Activated CD4-positive, alpha-beta T cell treated with anti-CD3 and anti-CD28 coated beads for 36 hours (primary cell): ENCODE data around the gene ACOT13. TPM values are rescaled to one million over a fixed set of nuclear protein-coding genes. Genes with fewer than 3 reads are reported as not detected.
"Not testable (repeated sequence)": the region's sequence is repeated elsewhere in the genome, so short reads cannot be mapped to it uniquely, and the experiment has no call there.

ENCODE experiments used
- ATAC-seq: fragments of 200-7000 bp; cut with Tn5 transposase; one replicate; pipeline ENCODE4 v1.10.0; 2021; ENCODE audit warnings: mild to moderate bottlenecking, moderate library complexity
- CTCF ChIA-PET: fragments of 350-600 bp; sonication (Branson Sonifier 250); formaldehyde crosslinking; loops from one replicate; lab custom pipeline; 2021; ENCODE audit warnings: antibody characterized with exemption; lab: Charles Lee
- POLR2A ChIA-PET: fragments of 350-600 bp; sonication (Branson Sonifier 250); formaldehyde crosslinking; loops from one replicate; lab custom pipeline; 2021; ENCODE audit warnings: antibody characterized with exemption, inconsistent platforms; lab: Charles Lee
- DNase-seq: peaks from one replicate; pipeline ENCODE4 v3.0.0-alpha.2; 2020
- H3K27ac Mint-ChIP-seq: one replicate; pipeline ENCODE4 v1.8.0; 2021; ENCODE audit warnings: mixed read lengths
- H3K27me3 Mint-ChIP-seq: one replicate; pipeline ENCODE4 v1.8.0; 2021; ENCODE audit warnings: mixed read lengths
- H3K36me3 Mint-ChIP-seq: one replicate; pipeline ENCODE4 v1.8.0; 2021; ENCODE audit warnings: low read depth, mixed read lengths
- H3K4me1 Mint-ChIP-seq: one replicate; pipeline ENCODE4 v1.8.0; 2021; ENCODE audit warnings: mixed read lengths
- H3K4me3 Mint-ChIP-seq: one replicate; pipeline ENCODE4 v1.8.0; 2021; ENCODE audit warnings: mild to moderate bottlenecking, moderate library complexity, mixed read lengths
- H3K9me3 Mint-ChIP-seq: one replicate; pipeline ENCODE4 v1.8.0; 2021; ENCODE audit warnings: low read depth, mixed read lengths
- intact Hi-C, 2 experiments: fragments of 100-400 bp; cut with DNase I in 1 of 2; cut with micrococcal nuclease in 1 of 2; formaldehyde crosslinking; loops; one replicate each; pipeline versions ENCODE4 v1.14.2 to v1.15.1; 2022 to 2024; cut with DNase I, micrococcal nuclease
- total RNA-seq, 2 experiments: library from RNA; stranded (reverse); gene quantifications; one replicate each; pipeline ENCODE4 v1.2.3, GENCODE V29; 2021

The ACOT13 gene
- total RNA-seq, 2 experiments from 2014 or later: 37.3 to 47.9 TPM

DNA sequence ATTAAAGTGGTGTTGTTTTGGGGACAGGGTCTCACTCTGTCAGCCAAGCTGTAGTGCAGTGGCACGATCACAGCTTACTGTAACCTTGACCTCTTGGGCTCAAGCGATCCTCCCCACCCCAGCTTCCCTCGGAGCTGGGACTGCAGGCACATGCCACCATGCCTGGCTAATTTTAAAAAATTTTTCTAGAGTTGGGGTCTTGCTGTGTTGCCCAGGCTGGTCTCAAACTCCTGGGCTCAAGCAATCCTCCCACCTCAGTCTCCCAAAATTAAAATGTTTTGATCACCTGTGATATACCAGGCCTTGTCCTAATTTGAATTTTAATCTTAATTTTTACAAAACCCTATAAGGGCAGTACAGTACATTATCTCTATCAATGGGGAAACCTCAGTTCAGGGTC lies 25.5 kb downstream of the ACOT13 start:
- peaks cover 39% of the 10 kb centered on the region for H3K4me1 Mint-ChIP-seq
- intact Hi-C loops: loop anchor here in 1 of 2 experiments (10.0 kb wide), 2 partner anchors 168 to 288 kb away; partner anchors contain the start of gene MRS2
- ATAC-seq: no peak
- peaks cover 8% of the 10 kb centered on the region for H3K36me3 Mint-ChIP-seq
- ChIA-PET CTCF (interaction anchor here (0.8 to 8.1 kb wide), 3 partner anchors 109 to 292 kb away, joined by 3 to 79 read pairs (median 3); no protein-coding TSS in a partner anchor), POLR2A (no interaction called here)
- no peak overlapping the region for H3K27ac Mint-ChIP-seq
- no peaks in the 10 kb centered on the region for H3K9me3 Mint-ChIP-seq
- DNase-seq: no peak
- no peak overlapping the region for H3K4me3 Mint-ChIP-seq
- H3K27me3 Mint-ChIP-seq: no peaks in the 10 kb centered on the region

DNA sequence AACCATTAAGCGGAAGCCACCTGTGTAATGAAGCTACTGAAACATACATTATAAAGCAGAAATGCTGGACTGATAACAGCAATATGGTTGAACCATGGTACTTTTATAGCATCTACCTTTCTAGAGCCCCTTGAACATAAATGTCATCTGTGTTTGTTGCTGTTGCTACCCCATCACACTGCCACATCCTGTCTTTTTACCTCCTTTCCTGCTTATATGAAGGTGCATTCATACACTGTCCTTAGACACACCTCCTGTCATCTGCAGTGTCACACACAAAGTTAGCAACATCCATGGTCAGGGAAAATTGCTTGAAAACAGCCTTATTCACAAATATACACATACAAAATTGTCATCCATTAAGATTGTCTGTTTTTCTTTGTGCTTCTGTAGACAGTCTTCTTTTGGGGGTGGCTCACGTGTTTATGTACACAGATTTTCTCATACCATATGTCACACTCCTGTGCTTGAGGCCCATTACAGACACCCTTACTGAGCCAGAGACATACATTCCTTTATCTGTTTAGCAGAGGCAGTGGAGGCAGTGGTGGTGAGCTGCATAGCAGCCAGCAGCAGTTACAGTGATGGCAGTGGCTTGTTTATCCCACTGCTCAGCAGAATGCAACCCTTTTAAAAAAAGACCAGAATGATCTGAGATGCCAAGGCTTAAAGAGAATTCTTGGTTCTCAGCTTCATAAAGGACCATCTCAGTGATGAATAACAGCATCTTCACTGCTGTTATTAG lies 26.1 kb downstream of the ACOT13 start:
- ATAC-seq: no peak
- POLR2A ChIA-PET: no interaction called here
- intact Hi-C loops: loop anchor here in 1 of 2 experiments (10.0 kb wide), 2 partner anchors 168 to 288 kb away; partner anchors contain the start of gene MRS2

DNA sequence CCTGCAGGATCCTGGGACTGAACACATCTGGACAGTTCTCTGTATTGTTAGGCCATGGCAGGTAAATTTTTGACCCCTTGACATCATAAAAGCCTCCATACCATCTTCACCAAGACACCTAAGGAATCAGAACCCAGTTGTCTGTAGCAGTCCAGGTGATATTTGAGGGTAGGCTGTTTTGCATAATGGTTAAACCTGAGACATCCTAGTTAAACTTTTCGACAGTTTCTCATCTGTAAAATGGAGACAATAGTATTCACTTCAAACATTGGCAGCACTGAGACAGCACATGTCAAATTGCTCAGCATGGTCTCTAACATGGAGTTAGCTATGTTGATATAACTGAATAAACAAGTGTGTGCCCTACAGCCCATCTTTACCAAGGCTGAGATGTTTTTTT lies 27.3 kb downstream of the ACOT13 start:
- no peak overlapping the region for H3K27ac Mint-ChIP-seq
- DNase-seq (no peak), ATAC-seq (no peak)
- no peaks in the 10 kb centered on the region for H3K27me3 Mint-ChIP-seq
- ChIA-PET POLR2A (no interaction called here), CTCF (interaction anchor here (1.0 to 8.1 kb wide), 3 partner anchors 111 to 411 kb away, joined by 4 to 79 read pairs (median 4); no protein-coding TSS in a partner anchor)
- H3K36me3 Mint-ChIP-seq: peaks cover 13% of the 10 kb centered on the region
- intact Hi-C loops: loop anchor here in 1 of 2 experiments (10.0 kb wide), 2 partner anchors 169 to 289 kb away; partner anchors contain the start of gene MRS2
- no peak overlapping the region for H3K4me3 Mint-ChIP-seq
- H3K9me3 Mint-ChIP-seq: no peaks in the 10 kb centered on the region
- peaks cover 51% of the 10 kb centered on the region for H3K4me1 Mint-ChIP-seq

More for the DNA sequence above, 26.1 kb downstream of the ACOT13 start:
- Mint-ChIP-seq H3K36me3 (peaks cover 8% of the 10 kb centered on the region), H3K9me3 (no peaks in the 10 kb centered on the region), H3K4me1 (peaks cover 42% of the 10 kb centered on the region), H3K27me3 (no peaks in the 10 kb centered on the region), H3K27ac (peak overlapping the region; percentile 53), H3K4me3 (no peak overlapping the region)
- no peak for DNase-seq
- CTCF ChIA-PET: interaction anchor here (1.0 to 8.1 kb wide), 2 partner anchors 109 to 170 kb away, joined by 3 to 79 read pairs; no protein-coding TSS in a partner anchor

DNA sequence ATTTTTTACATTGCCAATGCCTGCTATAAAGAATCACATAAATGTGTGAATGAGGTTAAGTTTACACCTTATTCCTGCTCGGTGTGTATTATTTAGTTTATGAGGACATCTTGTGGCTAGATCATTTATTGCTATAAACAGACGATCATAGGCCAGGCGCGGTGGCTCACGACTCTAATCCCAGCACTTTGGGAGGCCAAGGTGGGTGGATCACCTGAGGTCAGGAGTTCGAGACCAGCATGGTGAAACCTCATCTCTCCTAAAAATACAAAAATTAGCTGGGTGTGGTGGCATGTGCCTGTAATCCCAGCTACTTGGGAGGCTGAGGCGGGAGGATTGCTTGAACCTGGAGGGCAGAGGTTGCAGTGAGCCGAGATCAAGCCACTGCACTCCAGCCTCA lies 28.8 kb downstream of the ACOT13 start:
- POLR2A ChIA-PET: not testable (repeated sequence)
- CTCF ChIA-PET: interaction anchor here (0.6 to 8.1 kb wide), 7 partner anchors 13 to 308 kb away, joined by 3 to 79 read pairs (median 3); partner anchors contain the start of gene KIAA0319

DNA sequence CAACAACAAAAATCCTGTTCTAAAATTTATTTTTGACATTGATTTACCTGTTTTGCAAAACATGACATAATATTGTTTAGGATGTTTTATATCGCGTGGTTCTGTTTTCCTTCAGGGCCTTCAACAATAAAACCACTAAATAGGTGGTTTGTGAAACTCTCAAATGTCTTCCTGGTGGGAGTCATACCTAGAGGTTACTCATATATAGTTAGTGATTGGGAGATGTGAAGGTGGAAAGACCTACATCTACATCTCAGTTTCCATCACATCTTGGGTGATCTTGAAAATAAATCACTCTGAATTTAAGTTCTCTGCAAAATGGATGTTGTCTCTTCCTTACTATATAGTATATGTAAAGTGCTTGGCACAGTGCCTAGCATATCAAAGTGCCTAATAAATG lies 29.2 kb downstream of the ACOT13 start:
- intact Hi-C loops: loop anchor here (5.0 to 10.0 kb wide), 7 partner anchors 49 to 414 kb away; partner anchors contain the start of genes KIAA0319 (in 1 of the 2) and MRS2 (in 1 of the 2)
- H3K4me1 Mint-ChIP-seq: peaks cover 61% of the 10 kb centered on the region
- H3K9me3 Mint-ChIP-seq: no peaks in the 10 kb centered on the region
- ChIA-PET CTCF (interaction anchor here (0.6 to 8.1 kb wide), 7 partner anchors 12 to 308 kb away, joined by 3 to 79 read pairs (median 3); partner anchors contain the start of gene KIAA0319), POLR2A (no interaction called here)
- H3K4me3 Mint-ChIP-seq: peak overlapping the region; percentile 1
- H3K27me3 Mint-ChIP-seq: no peaks in the 10 kb centered on the region
- H3K36me3 Mint-ChIP-seq: peaks cover 15% of the 10 kb centered on the region
- ATAC-seq: peak; percentile 31
- DNase-seq: no peak
- H3K27ac Mint-ChIP-seq: peak overlapping the region; percentile 27

More for the DNA sequence above, 28.8 kb downstream of the ACOT13 start:
- H3K4me3 Mint-ChIP-seq, H3K9me3 Mint-ChIP-seq, H3K27me3 Mint-ChIP-seq: not testable (repeated sequence)
- peak overlapping the region; percentile 49 for H3K27ac Mint-ChIP-seq
- peaks cover 62% of the 10 kb centered on the region for H3K4me1 Mint-ChIP-seq
- intact Hi-C loops: loop anchor here (1.0 to 10.0 kb wide), 8 partner anchors 48 to 413 kb away; partner anchors contain the start of genes KIAA0319 (in 1 of the 2) and MRS2 (in 1 of the 2)
- ATAC-seq (peak; percentile 51), DNase-seq (peak; percentile 54)
- peaks cover 15% of the 10 kb centered on the region for H3K36me3 Mint-ChIP-seq

DNA sequence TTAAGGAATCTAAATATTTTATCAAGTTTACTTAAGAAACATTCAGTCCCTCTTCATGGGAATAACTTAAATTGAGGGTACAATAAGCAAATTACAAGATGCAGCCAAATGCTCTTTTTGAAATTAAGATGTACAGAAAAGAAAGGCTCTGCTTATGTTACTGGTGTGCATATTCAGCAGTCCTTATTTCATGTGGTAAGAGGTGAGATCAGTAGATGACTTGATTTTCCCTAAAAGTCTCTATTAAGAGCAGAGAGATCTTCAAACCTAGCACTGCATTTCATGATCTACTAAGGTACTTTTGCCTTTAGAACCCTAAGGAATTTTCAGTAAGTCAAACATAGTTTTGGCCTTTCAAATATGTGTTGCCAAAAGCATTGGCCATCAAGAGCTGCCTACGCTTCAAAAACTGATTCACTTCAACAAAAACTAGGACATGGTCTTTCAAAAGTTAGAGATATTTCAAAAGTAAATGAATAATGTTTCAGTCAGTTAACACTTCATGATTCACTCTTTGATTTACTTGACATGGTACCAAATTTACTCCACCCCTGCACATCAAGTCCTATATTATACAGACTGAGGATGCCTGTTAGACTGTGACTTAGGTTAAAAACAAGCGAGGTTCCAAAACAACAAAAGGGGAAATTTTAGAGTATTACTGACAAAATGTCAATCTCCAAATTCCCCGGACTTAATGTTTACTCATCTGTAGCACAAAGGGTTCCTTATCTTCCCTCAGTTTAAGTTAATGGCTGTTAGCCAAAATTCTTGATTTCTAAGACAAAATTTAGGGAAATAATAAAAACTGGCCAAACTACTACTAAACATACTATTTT lies 32.9 kb downstream of the ACOT13 start:
- intact Hi-C loops: loop anchor here (1.0 to 10.0 kb wide), 12 partner anchors 19 to 417 kb away; partner anchors contain the start of genes C6orf62 (in 2 of the 2), ACOT13 (in 1 of the 2), KIAA0319 (in 1 of the 2) and MRS2 (in 1 of the 2)
- Mint-ChIP-seq H3K27me3 (no peaks in the 10 kb centered on the region), H3K27ac (peak overlapping the region; percentile 89), H3K9me3 (no peaks in the 10 kb centered on the region), H3K4me1 (peaks cover 68% of the 10 kb centered on the region), H3K36me3 (peaks cover 37% of the 10 kb centered on the region), H3K4me3 (no peak overlapping the region)
- no peak for DNase-seq
- CTCF ChIA-PET: interaction anchor here (8.1 kb wide), 1 partner anchor 116 kb away, joined by 79 read pairs; no protein-coding TSS in a partner anchor
- POLR2A ChIA-PET: interaction anchor here (0.6 kb wide), 1 partner anchor 10 kb away, joined by 5 read pairs; no protein-coding TSS in a partner anchor
- ATAC-seq: peak; percentile 89

DNA sequence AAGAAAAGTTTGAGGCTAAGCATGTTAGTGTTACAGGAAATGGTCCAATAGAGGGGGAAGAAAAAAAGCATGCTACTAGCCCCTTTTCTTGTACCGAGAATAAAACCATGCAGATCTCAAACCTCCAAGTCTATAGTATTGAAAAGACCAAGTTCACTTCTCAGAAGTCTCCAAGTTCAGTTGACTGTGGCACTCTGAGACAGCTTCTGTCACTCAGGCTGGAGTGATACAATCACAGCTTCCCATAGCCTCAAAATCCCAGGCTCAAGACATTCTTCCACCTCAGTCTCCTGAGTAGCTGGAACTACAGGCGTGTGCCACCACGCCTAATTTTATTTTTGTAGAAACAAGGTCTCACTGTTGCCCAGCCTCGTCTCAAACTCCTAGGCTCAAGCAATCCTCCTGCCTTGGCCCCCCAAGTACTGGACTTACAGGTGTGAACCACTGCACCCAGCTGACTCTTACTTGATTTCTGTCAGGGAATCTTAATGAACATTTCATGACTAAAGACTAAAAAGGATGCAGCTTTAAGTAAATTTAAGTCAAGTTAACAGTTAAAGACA lies 35.9 kb downstream of the ACOT13 start:
- Mint-ChIP-seq H3K36me3 (peaks cover 60% of the 10 kb centered on the region), H3K27me3 (no peaks in the 10 kb centered on the region), H3K9me3 (no peaks in the 10 kb centered on the region), H3K27ac (peak overlapping the region; percentile 68), H3K4me3 (no peak overlapping the region), H3K4me1 (peaks cover 73% of the 10 kb centered on the region)
- ChIA-PET POLR2A (interaction anchor here (0.6 to 0.7 kb wide), 2 partner anchors 72 to 81 kb away, joined by 3 read pairs; no protein-coding TSS in a partner anchor), CTCF (interaction anchor here (0.9 to 2.2 kb wide), 5 partner anchors 15 to 315 kb away, joined by 3 to 9 read pairs (median 4); no protein-coding TSS in a partner anchor)
- intact Hi-C loops: loop anchor here in 1 of 2 experiments (5.0 kb wide), 1 partner anchor 36 kb away; the partner anchor contains the start of genes ACOT13 and TDP2
- no peak for DNase-seq
- ATAC-seq: no peak

DNA sequence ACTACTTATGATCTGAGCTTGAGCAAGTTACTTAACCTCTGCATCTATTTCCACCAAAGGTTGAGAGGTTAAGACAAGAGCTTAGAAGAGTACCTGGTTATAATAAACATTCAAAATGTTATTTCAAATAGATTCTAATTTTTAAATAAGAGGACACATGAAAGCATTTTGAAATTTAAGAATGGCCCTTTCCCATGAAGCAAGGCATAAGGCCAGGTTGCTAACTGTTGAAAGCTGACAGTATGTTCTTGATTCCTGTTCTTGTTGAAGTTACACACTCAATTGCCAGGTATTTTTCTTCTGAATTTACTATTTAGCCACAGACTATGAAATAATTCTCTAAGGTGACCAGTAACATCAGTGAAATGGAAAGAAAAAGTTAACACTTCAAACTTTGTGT lies 37.6 kb downstream of the ACOT13 start:
- Mint-ChIP-seq H3K27ac (peak overlapping the region; percentile 51), H3K4me3 (no peak overlapping the region), H3K4me1 (peaks cover 62% of the 10 kb centered on the region), H3K27me3 (no peaks in the 10 kb centered on the region), H3K36me3 (peaks cover 66% of the 10 kb centered on the region), H3K9me3 (no peaks in the 10 kb centered on the region)
- ChIA-PET POLR2A (interaction anchor here (0.7 to 1.5 kb wide), 3 partner anchors 13 to 343 kb away, joined by 3 to 4 read pairs (median 3); no protein-coding TSS in a partner anchor), CTCF (interaction anchor here (0.7 to 0.9 kb wide), 2 partner anchors 37 to 120 kb away, joined by 4 to 5 read pairs; partner anchors contain the start of gene ACOT13)
- DNase-seq: no peak
- ATAC-seq: no peak
- intact Hi-C loops: loop anchor here in 1 of 2 experiments (5.0 kb wide), 1 partner anchor 37 kb away; the partner anchor contains the start of genes ACOT13 and TDP2

DNA sequence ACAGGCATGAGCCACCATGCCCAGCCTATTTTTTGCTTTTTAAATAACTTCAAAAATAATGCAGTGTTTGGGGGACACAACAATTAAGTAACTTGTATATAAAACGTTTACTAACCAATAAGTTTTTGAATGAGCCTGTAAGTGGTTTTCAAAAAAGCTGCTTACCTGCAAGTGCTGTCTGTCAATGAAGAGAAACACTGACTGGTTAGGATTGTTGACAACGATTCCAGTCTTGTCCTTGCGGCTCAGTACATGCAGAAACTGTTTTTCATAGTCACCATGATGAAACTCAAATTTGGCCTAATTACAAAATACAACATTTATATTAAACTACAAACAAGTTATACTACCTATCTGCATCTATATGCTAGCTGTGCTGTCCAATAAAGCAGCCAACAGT lies 41.7 kb downstream of the ACOT13 start:
- Mint-ChIP-seq H3K27me3 (no peaks in the 10 kb centered on the region), H3K9me3 (no peaks in the 10 kb centered on the region), H3K36me3 (peaks cover 76% of the 10 kb centered on the region), H3K4me3 (no peak overlapping the region), H3K27ac (peak overlapping the region; percentile 56), H3K4me1 (peaks cover 53% of the 10 kb centered on the region)
- ChIA-PET POLR2A (no interaction called here), CTCF (interaction anchor here (0.6 to 1.7 kb wide), 4 partner anchors 10 to 1235 kb away, joined by 3 to 7 read pairs (median 3); partner anchors contain the start of genes ACOT13, C6orf62 and TDP2)
- no peak for ATAC-seq
- DNase-seq: no peak
- intact Hi-C loops: loop anchor here in 1 of 2 experiments (1.0 kb wide), 1 partner anchor 9 kb away; no protein-coding TSS in a partner anchor
